ENCODE measurements around the gene CYP3A5. TPM values are rescaled to one million over a fixed set of nuclear protein-coding genes. Genes with fewer than 3 reads are reported as not detected.

The CYP3A5 gene
- total and polyA plus RNA-seq, 2 of the 4 experiments (the other 2 are of a cell fraction): not detected

DNA sequence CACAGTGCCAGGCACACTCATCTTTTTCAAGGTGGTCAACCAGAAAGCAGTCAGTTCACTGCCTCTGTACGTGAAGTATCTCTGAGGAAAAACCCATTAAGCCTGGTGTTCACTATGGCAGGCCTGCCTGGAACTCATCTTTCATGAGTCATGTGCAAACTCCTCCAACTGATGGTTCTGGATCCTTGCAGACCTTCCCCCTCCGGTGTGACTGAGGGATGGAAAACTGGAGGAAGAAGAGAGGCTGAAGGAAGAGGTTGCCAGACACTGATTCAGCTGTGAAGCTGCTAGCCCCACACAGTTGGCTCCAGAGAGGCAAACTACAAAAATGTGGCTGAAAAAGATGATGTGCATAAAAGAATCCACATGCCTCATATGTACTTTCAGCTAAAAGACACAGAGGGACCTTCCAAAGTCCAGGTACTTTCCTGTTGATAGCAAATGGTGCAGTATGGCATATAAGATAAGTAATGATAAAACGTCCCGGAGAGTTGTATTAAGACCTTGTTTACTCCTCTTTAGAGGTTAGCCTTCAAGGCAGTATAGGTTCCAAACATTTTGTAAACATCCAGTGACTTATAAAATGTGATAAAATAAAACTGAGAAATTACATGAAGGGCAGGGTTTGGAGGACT, 2.7 kb downstream of the CYP3A5 start:
- Histone ChIP-seq H3K79me1 (ENCODE audit: low read depth in 1 of 2, low read length in 2 of 2) (no peaks in the 10 kb centered on the region), H2BK15ac (ENCODE audit: low read depth, low read length) (no peak overlapping the region), H4K91ac (ENCODE audit: insufficient read depth, low read depth, low read length) (no peak overlapping the region), H4K8ac (ENCODE audit: low read depth in 2 of 2, low read length in 2 of 2) (no peak overlapping the region), H2AK9ac (replicated peaks; ENCODE audit: low read depth, low read length, poor library complexity) (no peak overlapping the region), H3K27me3 (ENCODE audit: control insufficient read depth, insufficient read depth, low read length) (no peaks in the 10 kb centered on the region; the same call in 1 of the 2 replicates), H2BK20ac (ENCODE audit: low read depth, low read length) (no peak overlapping the region), H3K9ac (ENCODE audit: low read depth, low read length) (no peak overlapping the region), H2AK5ac (ENCODE audit: low read depth, low read length) (no peak overlapping the region), H4K20me1 (ENCODE audit: insufficient read depth, low read length) (no peaks in the 10 kb centered on the region), H3K4ac (ENCODE audit: low read depth, low read length) (no peak overlapping the region), H3K9me3 (ENCODE audit: control insufficient read depth, insufficient read depth, low read length) (no peaks in the 10 kb centered on the region), H3K56ac (ENCODE audit: extremely low read depth, insufficient read depth, low read length) (no peak overlapping the region), H3K4me3 (ENCODE audit: insufficient read depth, low read depth, low read length) (no peak overlapping the region), H3K27ac (ENCODE audit: insufficient read depth, low read length) (no peak overlapping the region), H3K14ac (replicated peaks; ENCODE audit: low read depth, low read length) (no peak overlapping the region), H3K9me1 (ENCODE audit: insufficient read depth, low read length) (no peaks in the 10 kb centered on the region; the same call in 1 of the 2 replicates), H3K23ac (ENCODE audit: low read depth, low read length) (no peak overlapping the region), H2BK120ac (ENCODE audit: low read depth, low read length) (no peak overlapping the region), H3K4me1 (ENCODE audit: control insufficient read depth, insufficient read depth, low read length) (no peaks in the 10 kb centered on the region), H2BK5ac (ENCODE audit: low read depth, low read length, poor library complexity, severe bottlenecking) (no peak overlapping the region), H2AFZ (replicated peaks; ENCODE audit: low read length, poor library complexity) (no peak overlapping the region), H4K5ac (ENCODE audit: low read depth, low read length) (no peak overlapping the region), H3K4me2 (ENCODE audit: low read depth, low read length) (no peak overlapping the region), H3K18ac (ENCODE audit: low read depth, low read length) (no peak overlapping the region), H3K36me3 (ENCODE audit: control insufficient read depth, insufficient read depth, low read length) (no peaks in the 10 kb centered on the region)
- DNase-seq: no peak
- intact Hi-C loops (cut with micrococcal nuclease): no loop called here
- no TSS peak for BruUV-seq (replicated peaks)
- ChIA-PET CTCF (no interaction called here), POLR2A (ENCODE audit: unreplicated experiment) (no interaction called here)
- WGBS, 2 experiments (ENCODE audit: extremely low coverage in 2 of 2, insufficient read length in 1 of 2): 0% methylated on average over 1 of the region's 4 CpGs; no CpG with 5 or more reads in 1 of the 2 experiments
- no peak for ATAC-seq (ENCODE audit: low read depth)
- dilution Hi-C loops (cut with HindIII; ENCODE audit: low sequenced_read_pairs, unreplicated experiment): no loop called here
- TF ChIP-seq RCOR1 (IDR thresholded peaks at IDR 0.05; ENCODE audit: insufficient replicate concordance, low read length): no peak
- no peak for TF ChIP-seq MAFK (IDR thresholded peaks at IDR 0.05; ENCODE audit: low read depth, low read length)
- in situ Hi-C loops (cut with MboI; ENCODE audit: low sequenced_read_pairs): no loop called here

Measured in IMR-90 (cell line).